Esophagus squamous epithelium (tissue), 4 donors: ENCODE data around the gene PYROXD2.

Experiments used
- CTCF ChIP-seq, 6 experiments: fragments of 450-650 bp in 4 of 6; fragments of 200-600 bp in 2 of 6; sonication (generic) in 2 of 6; IDR thresholded peaks; one replicate each; pipeline ENCODE4 v1.5.1; 2016 to 2019; ENCODE audit warnings: antibody characterized with exemption in 6 of 6, mild to moderate bottlenecking in 4 of 6, moderate library complexity in 4 of 6
- POLR2A ChIP-seq, 4 donors: fragments of 450-650 bp; IDR thresholded peaks; one replicate each; pipeline ENCODE4 v1.6.1; 2017; ENCODE audit warnings: antibody characterized with exemption in 4 of 4, mild to moderate bottlenecking in 4 of 4, moderate library complexity in 3 of 4

- no peak for TF ChIP-seq CTCF (IDR thresholded peaks at IDR 0.05)
- no peak for TF ChIP-seq POLR2A (IDR thresholded peaks at IDR 0.05)
Observed at GRCh38 chr10:98378722-98379121, 36.3 kb downstream of the PYROXD2 start.
